WERI-Rb-1 (cell line): ENCODE data around the gene VAV2.

Experiments
- DNase-seq: peaks from one replicate; pipeline ENCODE4 v3.0.0-alpha.2; 2020
- H3K27ac ChIP-seq: fragments of 250-450 bp; sonication (Bioruptor Pico); 2 replicates; pipeline ENCODE4 v1.5.1; 2020; ENCODE audit warnings: mild to moderate bottlenecking, moderate library complexity
- H3K27me3 ChIP-seq: fragments of 250-450 bp; sonication (Bioruptor Pico); 2 replicates; pipeline ENCODE4 v1.5.1; 2021; ENCODE audit warnings: mild to moderate bottlenecking, low read depth, moderate library complexity; ENCODE audit not compliant: insufficient read depth, severe bottlenecking
- H3K36me3 ChIP-seq: fragments of 250-450 bp; sonication (Bioruptor Pico); 2 replicates; pipeline ENCODE4 v1.5.1; 2020; ENCODE audit warnings: mild to moderate bottlenecking, moderate library complexity
- H3K4me3 ChIP-seq: 2 replicates; pipeline ENCODE4 v1.5.1; 2011; ENCODE audit warnings: low read depth, mild to moderate bottlenecking, control low read depth, low read length
- H3K9me3 ChIP-seq: fragments of 250-450 bp; sonication (Bioruptor Pico); 2 replicates; pipeline ENCODE4 v1.5.1; 2021; ENCODE audit warnings: mild to moderate bottlenecking, moderate library complexity; ENCODE audit not compliant: severe bottlenecking
- CTCF ChIP-seq: IDR thresholded peaks from 2 replicates; pipeline ENCODE4 v1.5.1; 2011; ENCODE audit warnings: low read depth, mild to moderate bottlenecking, control low read depth, inconsistent platforms, low read length

VAV2 gene

GRCh38 chr9:133800266-133800665 lies 191.9 kb downstream of the VAV2 start:
- TF ChIP-seq CTCF, result no peak
- Histone ChIP-seq H3K36me3 (peaks cover 14% of the 10 kb centered on the region), H3K27me3 (no peaks in the 10 kb centered on the region), H3K4me3 (no peak overlapping the region), H3K9me3 (no peaks in the 10 kb centered on the region), H3K27ac (no peak overlapping the region)
- DNase-seq, result no peak

GRCh38 chr9:133799716-133800115 lies 192.4 kb downstream of the VAV2 start:
- no peak for TF ChIP-seq CTCF
- Histone ChIP-seq H3K4me3 (no peak overlapping the region), H3K36me3 (peaks cover 19% of the 10 kb centered on the region), H3K27me3 (no peaks in the 10 kb centered on the region), H3K27ac (no peak overlapping the region), H3K9me3 (no peaks in the 10 kb centered on the region)
- no peak for DNase-seq

GRCh38 chr9:133799106-133799505 lies 193.0 kb downstream of the VAV2 start:
- no peaks in the 10 kb centered on the region for H3K27me3 ChIP-seq
- no peak for DNase-seq
- H3K36me3 ChIP-seq, result peaks cover 23% of the 10 kb centered on the region
- H3K4me3 ChIP-seq, result no peak overlapping the region
- no peak overlapping the region for H3K27ac ChIP-seq
- no peaks in the 10 kb centered on the region for H3K9me3 ChIP-seq
- no peak for TF ChIP-seq CTCF

GRCh38 chr9:133798160-133798559 lies 194.0 kb downstream of the VAV2 start:
- no peaks in the 10 kb centered on the region for H3K9me3 ChIP-seq
- H3K27me3 ChIP-seq, result no peaks in the 10 kb centered on the region
- TF ChIP-seq CTCF, result no peak
- no peak overlapping the region for H3K4me3 ChIP-seq
- H3K27ac ChIP-seq, result no peak overlapping the region
- DNase-seq, result no peak
- H3K36me3 ChIP-seq, result peaks cover 29% of the 10 kb centered on the region

- no peak for TF ChIP-seq CTCF
- H3K27me3 ChIP-seq, result no peaks in the 10 kb centered on the region
- DNase-seq, result no peak
- H3K27ac ChIP-seq, result no peak overlapping the region
- H3K9me3 ChIP-seq, result no peaks in the 10 kb centered on the region
- peaks cover 25% of the 10 kb centered on the region for H3K36me3 ChIP-seq
- no peak overlapping the region for H3K4me3 ChIP-seq
These were observed 194.6 kb downstream of the VAV2 start for GRCh38 chr9:133797406-133798105.

GRCh38 chr9:133796562-133796961 lies 195.6 kb downstream of the VAV2 start:
- Histone ChIP-seq H3K36me3 (peaks cover 24% of the 10 kb centered on the region), H3K27ac (peak overlapping the region; percentile 54), H3K4me3 (no peak overlapping the region), H3K27me3 (no peaks in the 10 kb centered on the region), H3K9me3 (no peaks in the 10 kb centered on the region)
- no peak for TF ChIP-seq CTCF
- no peak for DNase-seq
